ENCODE measurements around the gene SEMG2.

SEMG2 gene

DNA sequence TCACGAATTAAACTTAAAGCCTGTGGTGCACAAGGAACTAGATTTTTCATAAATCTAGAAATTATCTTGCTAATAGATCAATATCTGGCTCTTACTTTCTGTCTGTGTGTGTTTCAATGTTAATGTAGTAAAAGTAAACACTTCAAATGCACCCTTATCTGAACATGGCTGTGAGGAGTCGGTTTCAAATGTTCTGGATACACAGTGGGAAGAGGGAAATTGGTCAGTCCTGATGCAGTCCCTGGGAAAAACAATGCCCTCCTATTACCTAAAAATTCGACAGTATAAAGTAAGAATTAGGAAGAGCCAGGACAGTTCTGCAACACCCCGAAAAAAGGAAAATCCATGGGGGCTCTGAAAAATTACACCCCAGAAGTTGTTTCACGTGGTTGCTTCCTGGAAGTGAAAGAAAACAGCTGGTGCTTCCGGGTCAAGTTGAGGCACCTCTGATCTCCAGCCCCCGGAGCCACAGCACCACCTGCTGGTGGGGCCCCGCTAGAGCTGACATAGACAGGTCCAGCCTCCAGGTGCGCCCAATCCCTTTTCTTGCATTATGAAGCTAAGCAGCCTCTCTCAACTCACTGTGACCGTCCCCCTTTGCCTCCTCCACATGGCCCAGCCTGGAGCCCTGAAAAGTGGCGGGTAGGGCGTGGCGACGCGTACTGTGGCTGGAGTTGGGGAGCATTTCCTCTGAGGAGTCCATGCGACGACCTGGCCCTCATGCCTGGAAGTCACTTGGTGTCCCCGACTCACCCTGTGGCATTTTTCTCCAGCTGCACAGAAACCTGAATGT, 8.3 kb downstream of the SEMG2 start:
- TF ChIP-seq, protein P1, sequence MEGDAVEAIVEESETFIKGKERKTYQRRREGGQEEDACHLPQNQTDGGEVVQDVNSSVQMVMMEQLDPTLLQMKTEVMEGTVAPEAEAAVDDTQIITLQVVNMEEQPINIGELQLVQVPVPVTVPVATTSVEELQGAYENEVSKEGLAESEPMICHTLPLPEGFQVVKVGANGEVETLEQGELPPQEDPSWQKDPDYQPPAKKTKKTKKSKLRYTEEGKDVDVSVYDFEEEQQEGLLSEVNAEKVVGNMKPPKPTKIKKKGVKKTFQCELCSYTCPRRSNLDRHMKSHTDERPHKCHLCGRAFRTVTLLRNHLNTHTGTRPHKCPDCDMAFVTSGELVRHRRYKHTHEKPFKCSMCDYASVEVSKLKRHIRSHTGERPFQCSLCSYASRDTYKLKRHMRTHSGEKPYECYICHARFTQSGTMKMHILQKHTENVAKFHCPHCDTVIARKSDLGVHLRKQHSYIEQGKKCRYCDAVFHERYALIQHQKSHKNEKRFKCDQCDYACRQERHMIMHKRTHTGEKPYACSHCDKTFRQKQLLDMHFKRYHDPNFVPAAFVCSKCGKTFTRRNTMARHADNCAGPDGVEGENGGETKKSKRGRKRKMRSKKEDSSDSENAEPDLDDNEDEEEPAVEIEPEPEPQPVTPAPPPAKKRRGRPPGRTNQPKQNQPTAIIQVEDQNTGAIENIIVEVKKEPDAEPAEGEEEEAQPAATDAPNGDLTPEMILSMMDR (IDR thresholded peaks at IDR 0.05; ENCODE audit: borderline replicate concordance, extremely low read depth, low read length, poor library complexity, severe bottlenecking): peak; percentile 76
- TF ChIP-seq EZH2 (IDR thresholded peaks at IDR 0.05; ENCODE audit: borderline replicate concordance, low read depth, low read length, severe bottlenecking): no peak
- no peaks in the 10 kb centered on the region for H4K20me1 ChIP-seq (ENCODE audit: insufficient read depth, low read length)
- DNase-seq (peak; percentile 55), ATAC-seq (ENCODE audit: insufficient read depth, low read depth) (peak; percentile 68)
- H2AFZ ChIP-seq (ENCODE audit: low read depth, low read length): no peak overlapping the region
- H3K36me3 ChIP-seq (ENCODE audit: insufficient read depth, low read length): no peaks in the 10 kb centered on the region
- H3K4me2 ChIP-seq (ENCODE audit: insufficient read depth, low read length): no peak overlapping the region
- H3K9ac ChIP-seq (ENCODE audit: low read depth, low read length): no peak overlapping the region
- peaks cover 16% of the 10 kb centered on the region for H3K27me3 ChIP-seq (ENCODE audit: insufficient read depth, low read length, poor library complexity)
- H3K27ac ChIP-seq (ENCODE audit: low read length): no peak overlapping the region
- no peaks in the 10 kb centered on the region for H3K9me3 ChIP-seq (ENCODE audit: insufficient read depth, low read length, severe bottlenecking)
- no peaks in the 10 kb centered on the region for H3K79me2 ChIP-seq (ENCODE audit: insufficient read depth, low read length)
- H3K4me1 ChIP-seq (ENCODE audit: insufficient read depth, low read length): no peaks in the 10 kb centered on the region
- H3K4me3 ChIP-seq (ENCODE audit: low read depth in 1 of 2, low read length in 2 of 2): no peak overlapping the region

DNA sequence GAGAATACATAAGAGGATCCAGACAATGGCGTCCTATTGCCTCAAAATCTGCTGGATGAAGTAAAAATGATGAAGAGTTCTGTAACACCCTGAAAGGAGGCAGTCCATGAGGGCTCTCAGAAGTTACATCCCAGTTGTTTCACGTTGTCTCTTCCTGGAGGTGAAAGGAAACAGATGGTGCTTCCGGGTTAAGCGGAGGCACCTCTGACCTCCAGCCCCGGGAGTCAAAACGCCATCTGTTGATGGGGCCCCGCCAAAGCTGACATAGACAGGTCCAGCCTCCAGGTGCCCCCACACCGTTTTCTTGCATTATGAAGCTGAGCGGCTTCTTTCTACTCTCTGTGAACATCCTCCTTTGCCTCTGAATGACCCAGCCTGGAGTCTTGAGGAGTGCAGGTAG, 9.5 kb downstream of the SEMG2 start:
- Histone ChIP-seq H3K4me2 (ENCODE audit: insufficient read depth, low read length) (no peak overlapping the region), H3K27me3 (ENCODE audit: insufficient read depth, low read length, poor library complexity) (peaks cover 16% of the 10 kb centered on the region), H3K36me3 (ENCODE audit: insufficient read depth, low read length) (no peaks in the 10 kb centered on the region), H3K27ac (ENCODE audit: low read length) (no peak overlapping the region), H3K4me3 (ENCODE audit: low read depth in 1 of 2, low read length in 2 of 2) (no peak overlapping the region), H3K9ac (ENCODE audit: low read depth, low read length) (no peak overlapping the region), H3K79me2 (ENCODE audit: insufficient read depth, low read length) (no peaks in the 10 kb centered on the region), H3K4me1 (ENCODE audit: insufficient read depth, low read length) (no peaks in the 10 kb centered on the region), H4K20me1 (ENCODE audit: insufficient read depth, low read length) (no peaks in the 10 kb centered on the region), H2AFZ (ENCODE audit: low read depth, low read length) (no peak overlapping the region), H3K9me3 (ENCODE audit: insufficient read depth, low read length, severe bottlenecking) (no peaks in the 10 kb centered on the region)
- ATAC-seq (ENCODE audit: insufficient read depth, low read depth) (no peak), DNase-seq (no peak)
- no peak for TF ChIP-seq EZH2 (IDR thresholded peaks at IDR 0.05; ENCODE audit: borderline replicate concordance, low read depth, low read length, severe bottlenecking)
- TF ChIP-seq, protein P1 (IDR thresholded peaks at IDR 0.05; ENCODE audit: borderline replicate concordance, extremely low read depth, low read length, poor library complexity, severe bottlenecking): no peak

DNA sequence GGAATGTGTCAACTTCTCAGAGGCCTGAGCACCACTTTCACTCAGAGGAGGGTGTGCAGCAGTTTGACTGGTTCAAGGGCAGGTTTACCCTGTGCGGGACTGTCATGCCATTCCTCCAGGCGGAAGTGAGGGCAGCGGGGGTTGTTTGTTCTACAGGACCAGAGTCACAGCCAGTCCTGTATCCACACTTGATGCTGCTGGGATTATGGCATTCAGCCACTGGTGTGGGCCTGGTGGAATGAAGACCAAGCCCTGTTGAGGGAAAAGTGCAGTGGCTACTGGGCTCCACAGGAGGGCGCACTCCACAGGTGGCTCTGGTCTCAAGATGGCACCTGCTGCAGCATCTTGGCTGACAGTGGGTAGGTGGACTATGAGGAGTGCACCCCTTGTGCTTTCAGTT, 14.8 kb downstream of the SEMG2 start:
- H3K9ac ChIP-seq (ENCODE audit: low read depth, low read length): no peak overlapping the region
- H3K79me2 ChIP-seq (ENCODE audit: insufficient read depth, low read length): no peaks in the 10 kb centered on the region
- DNase-seq: no peak
- H3K27ac ChIP-seq (ENCODE audit: low read length): no peak overlapping the region
- H3K9me3 ChIP-seq (ENCODE audit: insufficient read depth, low read length, severe bottlenecking): no peaks in the 10 kb centered on the region
- no peaks in the 10 kb centered on the region for H3K36me3 ChIP-seq (ENCODE audit: insufficient read depth, low read length)
- ATAC-seq (ENCODE audit: insufficient read depth, low read depth): no peak
- no peak overlapping the region for H3K4me3 ChIP-seq (ENCODE audit: low read depth in 1 of 2, low read length in 2 of 2)
- H4K20me1 ChIP-seq (ENCODE audit: insufficient read depth, low read length): no peaks in the 10 kb centered on the region
- no peak overlapping the region for H3K4me2 ChIP-seq (ENCODE audit: insufficient read depth, low read length)
- no peak overlapping the region for H2AFZ ChIP-seq (ENCODE audit: low read depth, low read length)
- H3K27me3 ChIP-seq (ENCODE audit: insufficient read depth, low read length, poor library complexity): peaks cover 21% of the 10 kb centered on the region
- H3K4me1 ChIP-seq (ENCODE audit: insufficient read depth, low read length): no peaks in the 10 kb centered on the region
- no peak for TF ChIP-seq EZH2 (IDR thresholded peaks at IDR 0.05; ENCODE audit: borderline replicate concordance, low read depth, low read length, severe bottlenecking)
- TF ChIP-seq, protein P1 (IDR thresholded peaks at IDR 0.05; ENCODE audit: borderline replicate concordance, extremely low read depth, low read length, poor library complexity, severe bottlenecking): peak; percentile 64

Measured in DND-41 (cell line).